ENCODE measurements around the gene CX3CL1. TPM values are rescaled to one million over a fixed set of nuclear protein-coding genes. Genes with fewer than 3 reads are reported as not detected.

The CX3CL1 gene
- total and polyA plus RNA-seq, 9 of the 15 experiments (the other 6 are each of a cell fraction or from before 2014, with no cell fraction given): 0.09 TPM; not detected in 8

DNA sequence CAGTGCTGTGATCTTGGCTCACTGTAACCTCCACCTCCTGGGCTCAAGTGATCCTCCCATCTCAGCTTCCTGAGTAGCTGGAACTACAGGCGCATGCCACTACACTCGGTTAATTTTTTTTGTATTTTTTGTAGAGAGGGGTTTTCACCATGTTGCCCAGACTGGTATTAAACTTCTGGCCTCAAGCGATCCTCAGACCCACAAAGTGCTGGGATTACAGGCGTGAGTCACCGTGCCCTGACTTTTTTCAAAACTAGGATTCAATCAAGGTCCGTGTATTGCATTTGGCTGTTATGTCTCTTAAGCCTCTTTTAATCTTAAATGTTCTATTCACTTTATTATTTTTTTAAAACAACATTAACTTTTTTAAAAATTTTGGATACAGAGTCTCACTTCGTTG is 18.0 kb upstream of the CX3CL1 start (continued):
- TF ChIP-seq GMEB1 (CRISPR knock-in tag; IDR thresholded peaks at IDR 0.05) (no peak), NCOA1 (IDR thresholded peaks at IDR 0.05; ENCODE audit: low read depth) (no peak), RAD21 (CRISPR knock-in tag; conservative IDR thresholded peaks at IDR 0.05 in 1 of 2, IDR thresholded peaks at IDR 0.05 in 1 of 2) (no peak), ELF1 (tag; IDR thresholded peaks at IDR 0.05) (no peak), TCFL5 (CRISPR knock-in tag; conservative IDR thresholded peaks at IDR 0.05) (no peak)

DNA sequence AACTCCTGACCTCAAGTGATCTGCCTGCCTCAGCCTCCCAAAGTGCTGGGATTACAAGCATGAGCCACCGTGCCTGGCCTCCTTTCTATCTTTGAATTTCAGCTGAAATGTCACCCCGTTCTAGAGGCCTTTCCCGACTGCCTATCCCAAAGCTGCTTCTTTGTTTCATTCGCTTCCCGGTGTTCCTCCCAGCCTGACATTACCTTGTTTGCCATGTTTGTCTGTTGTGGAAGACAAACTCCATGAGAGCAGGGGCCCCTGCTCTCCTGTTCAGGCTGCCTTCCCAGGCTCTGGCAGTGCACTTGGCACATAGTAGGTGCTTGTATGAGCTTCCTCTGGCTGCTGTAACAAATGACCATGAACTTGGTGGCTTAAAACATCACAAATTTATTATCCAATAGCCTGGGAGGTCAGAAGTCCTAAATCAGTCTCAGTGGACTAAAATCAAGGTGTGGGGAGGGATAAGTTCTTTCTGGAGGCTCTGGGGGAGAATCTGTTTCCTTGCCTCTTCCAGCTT is 16.3 kb upstream of the CX3CL1 start:
- ATAC-seq (no peak), DNase-seq (ENCODE audit: extremely low read depth in 1 of 4, low spot score in 3 of 4) (no peak), FAIRE-seq (no peak)
- intact Hi-C loops (cut with micrococcal nuclease) (no loop called here), in situ Hi-C loops (cut with MboI) (no loop called here)
- TF ChIP-seq ARID3B (CRISPR knock-in tag; IDR thresholded peaks at IDR 0.05; ENCODE audit: borderline replicate concordance) (no peak), ZKSCAN1 (IDR thresholded peaks at IDR 0.05; ENCODE audit: low read depth, low read length) (peak; percentile 77; the same call in 1 of the 2 replicates)
- Histone ChIP-seq H3K4me1 (replicated peaks in 1 of 2; ENCODE audit: control insufficient read depth in 2 of 2, insufficient read depth in 2 of 2, low read length in 2 of 2) (peaks cover 0 to 4% of the 10 kb centered on the region in 2 experiments; a peak in 1 of 5 replicates), H3K27ac (ENCODE audit: extremely low read depth, low read depth, low read length) (no peak overlapping the region), H4K20me1 (replicated peaks; ENCODE audit: control insufficient read depth, insufficient read depth, low read length) (0 out of 2 replicates have a peak, but pooled peaks cover 2% of the 10 kb centered on the region), H2AFZ (ENCODE audit: low read depth, low read length) (no peak overlapping the region), H3K79me2 (ENCODE audit: control insufficient read depth, insufficient read depth, low read length) (no peaks in the 10 kb centered on the region), H3K9ac (ENCODE audit: insufficient read depth in 1 of 2, low read depth in 2 of 2, low read length in 2 of 2) (no peak overlapping the region), H3K9me3 (replicated peaks; ENCODE audit: control insufficient read depth, insufficient read depth, low read depth, low read length) (no peaks in the 10 kb centered on the region), H3K36me3 (ENCODE audit: control insufficient read depth, insufficient read depth, low read length) (no peaks in the 10 kb centered on the region), H3K4me2 (ENCODE audit: insufficient read depth, low read length) (no peak overlapping the region), H3K4me3 (no peak overlapping the region), H3K9me1 (ENCODE audit: control insufficient read depth, insufficient read depth, low read length) (no peaks in the 10 kb centered on the region), H3K27me3 (ENCODE audit: control insufficient read depth in 2 of 2, insufficient read depth in 2 of 2, low read length in 2 of 2) (peaks cover 8 to 33% of the 10 kb centered on the region in 2 experiments; a peak in 4 of 5 replicates)
- 4% methylated on average over 5 of the region's 5 CpGs for WGBS (ENCODE audit: insufficient coverage, low coverage, missing lambda C conversion rate)
- ChIA-PET POLR2A (interaction anchor here (0.6 kb wide), 1 partner anchor 51 kb away, joined by 3 read pairs; no protein-coding TSS in a partner anchor), CTCF (ENCODE audit: low intra/inter-chr PET ratio) (no interaction called here)
- BruUV-seq (replicated peaks): no TSS peak

Data from K562 (cell line).